NB4 (cell line): ENCODE measurements around the gene SPATA6L.

Source experiments
- CTCF ChIP-seq: IDR thresholded peaks from one replicate; pipeline ENCODE4 v1.5.1; 2012; ENCODE audit warnings: low read depth, low read length
- MAX ChIP-seq: IDR thresholded peaks from 2 replicates; pipeline ENCODE4 v1.6.1; 2011; ENCODE audit warnings: low read depth, low read length
- MYC ChIP-seq: IDR thresholded peaks from 2 replicates; pipeline ENCODE4 v1.6.1; 2011; ENCODE audit warnings: low read depth, low read length
- POLR2A ChIP-seq: IDR thresholded peaks from 2 replicates; pipeline ENCODE4 v1.6.1; 2011; ENCODE audit warnings: mild to moderate bottlenecking; ENCODE audit not compliant: insufficient read length; ENCODE audit errors: extremely low read depth

GRCh38 chr9:4563105-4563504 lies 103.2 kb downstream of the SPATA6L start:
- TF ChIP-seq CTCF (no peak), MYC (no peak), POLR2A (no peak), MAX (no peak)
